WTC11 (cell line): ENCODE results near the gene MTFMT.

ENCODE experiments used
- CREB1 ChIP-seq: sonication (generic); formaldehyde crosslinking; IDR thresholded peaks from 2 replicates; pipeline ENCODE4 v1.8.0; 2023; ENCODE audit warnings: mild to moderate bottlenecking, missing genetic modification reagents
- CTCF ChIP-seq: fragments of 200-600 bp; IDR thresholded peaks from 2 replicates; pipeline ENCODE4 v1.8.0; 2022; ENCODE audit warnings: antibody characterized with exemption
- ELF4 ChIP-seq: sonication (generic); formaldehyde crosslinking; IDR thresholded peaks from 2 replicates; pipeline ENCODE4 v1.8.1; 2022; ENCODE audit warnings: low read depth, mild to moderate bottlenecking, moderate library complexity, missing genetic modification reagents
- ESRRA ChIP-seq: sonication (generic); formaldehyde crosslinking; IDR thresholded peaks from 2 replicates; pipeline ENCODE4 v1.8.1; 2022; ENCODE audit warnings: mild to moderate bottlenecking, missing genetic modification reagents, borderline replicate concordance
- KAT7 ChIP-seq: sonication (generic); formaldehyde crosslinking; IDR thresholded peaks from 2 replicates; pipeline ENCODE4 v1.8.1; 2023; ENCODE audit warnings: missing genetic modification reagents, mild to moderate bottlenecking, borderline replicate concordance
- TCF7 ChIP-seq: sonication (generic); formaldehyde crosslinking; IDR thresholded peaks from 2 replicates; pipeline ENCODE4 v1.8.0; 2022; ENCODE audit warnings: mild to moderate bottlenecking, low read depth, missing genetic modification reagents, moderate library complexity
- ZNF232 ChIP-seq: sonication (generic); formaldehyde crosslinking; IDR thresholded peaks from 2 replicates; pipeline ENCODE4 v1.8.0; 2022; ENCODE audit warnings: mild to moderate bottlenecking, missing genetic modification reagents
- TF ChIP-seq, protein P1 (sequence below): sonication (generic); formaldehyde crosslinking; IDR thresholded peaks from 2 replicates; pipeline ENCODE4 v1.8.1; 2022; ENCODE audit warnings: low read depth, mild to moderate bottlenecking, moderate library complexity, missing genetic modification reagents, borderline replicate concordance
- TF ChIP-seq, protein P2 (sequence below): sonication (generic); formaldehyde crosslinking; IDR thresholded peaks from 2 replicates; pipeline ENCODE4 v1.8.0; 2022; ENCODE audit warnings: mild to moderate bottlenecking, missing genetic modification reagents
- TF ChIP-seq, protein P3 (sequence below): sonication (generic); formaldehyde crosslinking; IDR thresholded peaks from 2 replicates; pipeline ENCODE4 v1.8.1; 2023; ENCODE audit warnings: mild to moderate bottlenecking, missing genetic modification reagents
- TF ChIP-seq, protein P4 (sequence below): sonication (generic); formaldehyde crosslinking; IDR thresholded peaks from 2 replicates; pipeline ENCODE4 v1.8.0; 2023; ENCODE audit warnings: missing genetic modification reagents
- TF ChIP-seq, protein P5 (sequence below): fragments of 250-450 bp; sonication (Bioruptor Pico); IDR thresholded peaks from 2 replicates; pipeline ENCODE4 v2.1.2; 2022; ENCODE audit warnings: mild to moderate bottlenecking, moderate library complexity
- TF ChIP-seq, protein P6 (sequence below): sonication (generic); formaldehyde crosslinking; IDR thresholded peaks from 2 replicates; pipeline ENCODE4 v1.8.1; 2022; ENCODE audit warnings: mild to moderate bottlenecking, missing genetic modification reagents, moderate library complexity, borderline replicate concordance

DNA sequence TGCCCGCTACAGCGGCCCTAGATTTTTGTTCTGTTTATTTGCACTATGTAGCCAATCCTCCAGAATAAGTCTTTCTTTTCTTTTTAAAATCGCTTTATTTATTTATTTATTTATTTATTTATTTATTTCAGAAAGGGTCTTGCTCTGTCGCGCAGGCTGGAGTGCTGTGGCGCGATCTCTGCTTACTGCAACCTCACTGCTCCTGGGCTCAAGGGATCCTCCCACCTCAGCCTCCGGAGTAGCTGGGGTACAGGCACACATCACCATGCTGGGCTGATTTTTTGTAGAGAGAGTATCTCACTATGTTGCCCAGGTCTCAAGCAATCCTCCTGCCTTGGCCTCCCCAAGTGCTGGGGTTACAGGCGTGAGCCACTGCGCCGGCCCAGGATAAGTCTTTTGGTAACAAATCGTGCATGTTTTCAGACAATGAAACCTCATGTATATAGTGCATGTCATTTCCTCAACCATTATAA is 333 bp upstream of the MTFMT start:
- TF ChIP-seq CTCF: no peak
- TF ChIP-seq ESRRA (CRISPR knock-in tag): no peak
- TF ChIP-seq, protein P1, sequence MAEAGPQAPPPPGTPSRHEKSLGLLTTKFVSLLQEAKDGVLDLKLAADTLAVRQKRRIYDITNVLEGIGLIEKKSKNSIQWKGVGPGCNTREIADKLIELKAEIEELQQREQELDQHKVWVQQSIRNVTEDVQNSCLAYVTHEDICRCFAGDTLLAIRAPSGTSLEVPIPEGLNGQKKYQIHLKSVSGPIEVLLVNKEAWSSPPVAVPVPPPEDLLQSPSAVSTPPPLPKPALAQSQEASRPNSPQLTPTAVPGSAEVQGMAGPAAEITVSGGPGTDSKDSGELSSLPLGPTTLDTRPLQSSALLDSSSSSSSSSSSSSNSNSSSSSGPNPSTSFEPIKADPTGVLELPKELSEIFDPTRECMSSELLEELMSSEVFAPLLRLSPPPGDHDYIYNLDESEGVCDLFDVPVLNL (CRISPR knock-in tag): no peak
- TF ChIP-seq, protein P2, sequence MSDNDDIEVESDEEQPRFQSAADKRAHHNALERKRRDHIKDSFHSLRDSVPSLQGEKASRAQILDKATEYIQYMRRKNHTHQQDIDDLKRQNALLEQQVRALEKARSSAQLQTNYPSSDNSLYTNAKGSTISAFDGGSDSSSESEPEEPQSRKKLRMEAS (CRISPR knock-in tag): no peak; the same call in 1 of the 2 replicates
- TF ChIP-seq, protein P3, sequence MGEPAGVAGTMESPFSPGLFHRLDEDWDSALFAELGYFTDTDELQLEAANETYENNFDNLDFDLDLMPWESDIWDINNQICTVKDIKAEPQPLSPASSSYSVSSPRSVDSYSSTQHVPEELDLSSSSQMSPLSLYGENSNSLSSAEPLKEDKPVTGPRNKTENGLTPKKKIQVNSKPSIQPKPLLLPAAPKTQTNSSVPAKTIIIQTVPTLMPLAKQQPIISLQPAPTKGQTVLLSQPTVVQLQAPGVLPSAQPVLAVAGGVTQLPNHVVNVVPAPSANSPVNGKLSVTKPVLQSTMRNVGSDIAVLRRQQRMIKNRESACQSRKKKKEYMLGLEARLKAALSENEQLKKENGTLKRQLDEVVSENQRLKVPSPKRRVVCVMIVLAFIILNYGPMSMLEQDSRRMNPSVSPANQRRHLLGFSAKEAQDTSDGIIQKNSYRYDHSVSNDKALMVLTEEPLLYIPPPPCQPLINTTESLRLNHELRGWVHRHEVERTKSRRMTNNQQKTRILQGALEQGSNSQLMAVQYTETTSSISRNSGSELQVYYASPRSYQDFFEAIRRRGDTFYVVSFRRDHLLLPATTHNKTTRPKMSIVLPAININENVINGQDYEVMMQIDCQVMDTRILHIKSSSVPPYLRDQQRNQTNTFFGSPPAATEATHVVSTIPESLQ (CRISPR knock-in tag): no peak
- TF ChIP-seq, protein P4, sequence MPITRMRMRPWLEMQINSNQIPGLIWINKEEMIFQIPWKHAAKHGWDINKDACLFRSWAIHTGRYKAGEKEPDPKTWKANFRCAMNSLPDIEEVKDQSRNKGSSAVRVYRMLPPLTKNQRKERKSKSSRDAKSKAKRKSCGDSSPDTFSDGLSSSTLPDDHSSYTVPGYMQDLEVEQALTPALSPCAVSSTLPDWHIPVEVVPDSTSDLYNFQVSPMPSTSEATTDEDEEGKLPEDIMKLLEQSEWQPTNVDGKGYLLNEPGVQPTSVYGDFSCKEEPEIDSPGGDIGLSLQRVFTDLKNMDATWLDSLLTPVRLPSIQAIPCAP (CRISPR knock-in tag): no peak
- TF ChIP-seq ZNF232 (CRISPR knock-in tag): no peak
- TF ChIP-seq, protein P5, sequence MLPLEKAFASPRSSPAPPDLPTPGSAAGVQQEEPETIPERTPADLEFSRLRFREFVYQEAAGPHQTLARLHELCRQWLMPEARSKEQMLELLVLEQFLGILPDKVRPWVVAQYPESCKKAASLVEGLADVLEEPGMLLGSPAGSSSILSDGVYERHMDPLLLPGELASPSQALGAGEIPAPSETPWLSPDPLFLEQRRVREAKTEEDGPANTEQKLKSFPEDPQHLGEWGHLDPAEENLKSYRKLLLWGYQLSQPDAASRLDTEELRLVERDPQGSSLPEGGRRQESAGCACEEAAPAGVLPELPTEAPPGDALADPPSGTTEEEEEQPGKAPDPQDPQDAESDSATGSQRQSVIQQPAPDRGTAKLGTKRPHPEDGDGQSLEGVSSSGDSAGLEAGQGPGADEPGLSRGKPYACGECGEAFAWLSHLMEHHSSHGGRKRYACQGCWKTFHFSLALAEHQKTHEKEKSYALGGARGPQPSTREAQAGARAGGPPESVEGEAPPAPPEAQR (CRISPR knock-in tag): no peak
- TF ChIP-seq, protein P6, sequence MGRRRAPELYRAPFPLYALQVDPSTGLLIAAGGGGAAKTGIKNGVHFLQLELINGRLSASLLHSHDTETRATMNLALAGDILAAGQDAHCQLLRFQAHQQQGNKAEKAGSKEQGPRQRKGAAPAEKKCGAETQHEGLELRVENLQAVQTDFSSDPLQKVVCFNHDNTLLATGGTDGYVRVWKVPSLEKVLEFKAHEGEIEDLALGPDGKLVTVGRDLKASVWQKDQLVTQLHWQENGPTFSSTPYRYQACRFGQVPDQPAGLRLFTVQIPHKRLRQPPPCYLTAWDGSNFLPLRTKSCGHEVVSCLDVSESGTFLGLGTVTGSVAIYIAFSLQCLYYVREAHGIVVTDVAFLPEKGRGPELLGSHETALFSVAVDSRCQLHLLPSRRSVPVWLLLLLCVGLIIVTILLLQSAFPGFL (CRISPR knock-in tag): no peak
- TF ChIP-seq TCF7: no peak
- no peak for TF ChIP-seq ELF4 (CRISPR knock-in tag)
- no peak for TF ChIP-seq CREB1
- TF ChIP-seq KAT7 (CRISPR knock-in tag): no peak
